GM12892 (cell line): ENCODE data around the gene RRBP1.

Experiments used
- POLR2A ChIP-seq: IDR thresholded peaks from 2 replicates; pipeline ENCODE4 v1.6.1; 2011; ENCODE audit warnings: low read depth, low read length, control low read depth
- POLR2AphosphoS5 ChIP-seq: IDR thresholded peaks from 2 replicates; pipeline ENCODE4 v1.6.1; 2011; ENCODE audit warnings: low read depth, low read length, control low read depth

- TF ChIP-seq POLR2AphosphoS5 (no peak), POLR2A (no peak)
Measured at GRCh38 chr20:17583126-17583525, 98.9 kb downstream of the RRBP1 start.
